ENCODE results near the gene MAPKBP1. TPM values are rescaled to one million over a fixed set of nuclear protein-coding genes. Genes with fewer than 3 reads are reported as not detected.

The MAPKBP1 gene
- total and polyA plus RNA-seq, 12 donors, result 3.4 to 27.2 (median 13.3) TPM

GRCh38 chr15:41825572-41826535, 51.6 kb downstream of the MAPKBP1 start:
- intact Hi-C loops (cut with DNase I), result loop anchor here in 5 of 10 donors (5.0 to 10.0 kb wide), 6 partner anchors 54 to 161 kb away; partner anchors contain the start of genes EHD4 (in 5 of the 5), MAPKBP1 (in 1 of the 5) and SPTBN5 (in 1 of the 5)
- peaks cover 0 to 52% (median 7%) of the 10 kb centered on the region in 9 donors for H3K36me3 ChIP-seq

GRCh38 chr15:41827290-41827879, 53.1 kb downstream of the MAPKBP1 start:
- Histone ChIP-seq H3K36me3 (peaks cover 0 to 49% (median 4%) of the 10 kb centered on the region in 9 donors), H3K4me1 (peaks cover 0 to 32% (median 18%) of the 10 kb centered on the region in 9 donors), H3K4me3 (peak overlapping the region; percentile 60 to 94 (median 73)), H3K27ac (peak overlapping the region in 7 of 10 donors; percentile 32 to 94 (median 60)), H3K9me3 (no peaks in the 10 kb centered on the region), H3K27me3 (no peaks in the 10 kb centered on the region)
- peak in 7 of 8 donors; percentile 1 to 33 (median 9) for ATAC-seq
- intact Hi-C loops (cut with DNase I), result loop anchor here in 5 of 10 donors (5.0 to 10.0 kb wide), 6 partner anchors 55 to 160 kb away; partner anchors contain the start of genes EHD4 (in 5 of the 5), MAPKBP1 (in 1 of the 5) and SPTBN5 (in 1 of the 5)
- 7 to 12% methylated on average over 37 of the region's 37 CpGs for WGBS, 2 donors
- TF ChIP-seq CTCF (IDR thresholded peaks at IDR 0.05), result peak in 2 of 9 donors; percentile 7 to 11
- DNase-seq, result no peak

More at GRCh38 chr15:41825572-41826535, 51.6 kb downstream of the MAPKBP1 start:
- no peak for TF ChIP-seq CTCF (IDR thresholded peaks at IDR 0.05)
- ATAC-seq (no peak), DNase-seq (no peak)
- Histone ChIP-seq H3K9me3 (no peaks in the 10 kb centered on the region), H3K4me3 (no peak overlapping the region), H3K27ac (no peak overlapping the region), H3K4me1 (peaks cover 0 to 27% (median 15%) of the 10 kb centered on the region in 9 donors), H3K27me3 (no peaks in the 10 kb centered on the region)
- 73 to 81% methylated on average over 12 to 13 of the region's 13 CpGs for WGBS, 2 donors

- intact Hi-C loops (cut with DNase I), result loop anchor here in 5 of 10 donors (5.0 to 10.0 kb wide), 6 partner anchors 56 to 159 kb away; partner anchors contain the start of genes EHD4 (in 5 of the 5), MAPKBP1 (in 1 of the 5) and SPTBN5 (in 1 of the 5)
- peak within 1 kb of the TSS; percentile 60 to 94 (median 73) for H3K4me3 ChIP-seq
- H3K27ac ChIP-seq, result peak within 1 kb of the TSS; percentile 50 to 94 (median 90)
- 1% methylated on average over 52 to 66 of the region's 66 CpGs for WGBS, 2 donors
- no peak for TF ChIP-seq CTCF (IDR thresholded peaks at IDR 0.05)
- ATAC-seq, result peak; percentile 96 to 98 (median 97)
- peaks cover 0 to 39% (median 23%) of the 10 kb centered on the region in 9 donors for H3K4me1 ChIP-seq
- no peaks in the 10 kb centered on the region for H3K9me3 ChIP-seq
- no peaks in the 10 kb centered on the region for H3K27me3 ChIP-seq
- peak; percentile 96 to 97 for DNase-seq
- H3K36me3 ChIP-seq, result peaks cover 0 to 48% (median 0%) of the 10 kb centered on the region in 9 donors
Observed at GRCh38 chr15:41827880-41828806, 53.9 kb downstream of the MAPKBP1 start, which contains the start of gene JMJD7. Gene JMJD7, plus strand, starts transcription at chr15:41828092. Its CDS starts 33 bp downstream, at chr15:41828125.

Measured in heart right ventricle (tissue), 16 donors.